Right atrium auricular region (tissue), 2 donors: ENCODE data around the gene PLS1. TPM values are rescaled to one million over a fixed set of nuclear protein-coding genes. Genes with fewer than 3 reads are reported as not detected.
"Not testable (repeated sequence)": the region's sequence is repeated elsewhere in the genome, so short reads cannot be mapped to it uniquely, and the experiment has no call there.

ENCODE experiments used
- DNase-seq: peaks from one replicate; pipeline ENCODE4 v3.0.0-alpha.2; 2019; ENCODE audit warnings: low spot score
- H3K27ac ChIP-seq, 2 donors: fragments of 200-600 bp; sonication (generic); 1 replicate in 1 of 2; 2 replicates in 1 of 2; pipeline ENCODE4 v1.5.1; 2016 to 2019
- H3K27me3 ChIP-seq, 2 donors: fragments of 200-600 bp; sonication (generic); one replicate each; pipeline versions ENCODE4 v1.5.1 to v1.6.0; 2017 to 2019
- H3K36me3 ChIP-seq: fragments of 200-600 bp; sonication (generic); one replicate; pipeline ENCODE4 v1.5.1; 2016
- H3K4me1 ChIP-seq, 2 donors: fragments of 200-600 bp; sonication (generic); one replicate each; pipeline versions ENCODE4 v1.5.1 to v1.6.0; 2017 to 2019
- H3K4me3 ChIP-seq, 2 donors: fragments of 200-600 bp; sonication (generic); 1 replicate in 1 of 2; 2 replicates in 1 of 2; pipeline ENCODE4 v1.5.1; 2017 to 2019; ENCODE audit warnings: mild to moderate bottlenecking in 1 of 2, moderate library complexity in 1 of 2
- H3K9me3 ChIP-seq, 2 donors: fragments of 200-600 bp; sonication (generic); one replicate each; pipeline ENCODE4 v1.5.1; 2019
- total RNA-seq, 2 donors: library from RNA; depleted of rRNA; stranded (reverse); fragments of >200 nt; gene quantifications; one replicate each; pipeline ENCODE4 v1.1.0, GENCODE V29; 2016
- TF ChIP-seq, protein P1 (sequence below), 2 donors: fragments of 200-600 bp; sonication (generic); IDR thresholded peaks; one replicate each; pipeline ENCODE4 v1.5.1; 2019; ENCODE audit warnings: antibody characterized with exemption in 2 of 2

The PLS1 gene
- total RNA-seq, 2 donors from 2014 or later, result 0.96 to 2.3 TPM

DNA sequence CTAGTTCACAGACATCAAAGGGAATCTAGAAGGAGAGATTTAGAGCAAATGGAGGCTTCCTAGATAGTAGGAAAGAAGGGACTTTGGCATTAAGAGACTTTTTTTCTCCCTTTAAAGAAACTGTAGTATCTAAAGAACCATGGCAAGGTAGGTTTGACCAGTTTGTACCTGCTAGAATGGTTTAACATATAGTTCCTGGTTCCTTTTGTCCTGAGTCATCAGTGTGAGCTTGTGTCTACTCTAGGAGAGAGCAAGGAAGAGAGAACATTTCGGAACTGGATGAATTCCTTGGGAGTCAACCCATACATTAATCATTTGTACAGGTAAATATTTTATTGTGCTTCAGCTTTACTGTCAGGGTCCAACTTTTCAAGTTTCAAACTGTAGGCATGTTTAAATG is 98.0 kb downstream of the PLS1 start:
- no peak for DNase-seq
- H3K36me3 ChIP-seq, result no peaks in the 10 kb centered on the region
- TF ChIP-seq, protein P1, sequence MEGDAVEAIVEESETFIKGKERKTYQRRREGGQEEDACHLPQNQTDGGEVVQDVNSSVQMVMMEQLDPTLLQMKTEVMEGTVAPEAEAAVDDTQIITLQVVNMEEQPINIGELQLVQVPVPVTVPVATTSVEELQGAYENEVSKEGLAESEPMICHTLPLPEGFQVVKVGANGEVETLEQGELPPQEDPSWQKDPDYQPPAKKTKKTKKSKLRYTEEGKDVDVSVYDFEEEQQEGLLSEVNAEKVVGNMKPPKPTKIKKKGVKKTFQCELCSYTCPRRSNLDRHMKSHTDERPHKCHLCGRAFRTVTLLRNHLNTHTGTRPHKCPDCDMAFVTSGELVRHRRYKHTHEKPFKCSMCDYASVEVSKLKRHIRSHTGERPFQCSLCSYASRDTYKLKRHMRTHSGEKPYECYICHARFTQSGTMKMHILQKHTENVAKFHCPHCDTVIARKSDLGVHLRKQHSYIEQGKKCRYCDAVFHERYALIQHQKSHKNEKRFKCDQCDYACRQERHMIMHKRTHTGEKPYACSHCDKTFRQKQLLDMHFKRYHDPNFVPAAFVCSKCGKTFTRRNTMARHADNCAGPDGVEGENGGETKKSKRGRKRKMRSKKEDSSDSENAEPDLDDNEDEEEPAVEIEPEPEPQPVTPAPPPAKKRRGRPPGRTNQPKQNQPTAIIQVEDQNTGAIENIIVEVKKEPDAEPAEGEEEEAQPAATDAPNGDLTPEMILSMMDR (IDR thresholded peaks at IDR 0.05), result no peak

DNA sequence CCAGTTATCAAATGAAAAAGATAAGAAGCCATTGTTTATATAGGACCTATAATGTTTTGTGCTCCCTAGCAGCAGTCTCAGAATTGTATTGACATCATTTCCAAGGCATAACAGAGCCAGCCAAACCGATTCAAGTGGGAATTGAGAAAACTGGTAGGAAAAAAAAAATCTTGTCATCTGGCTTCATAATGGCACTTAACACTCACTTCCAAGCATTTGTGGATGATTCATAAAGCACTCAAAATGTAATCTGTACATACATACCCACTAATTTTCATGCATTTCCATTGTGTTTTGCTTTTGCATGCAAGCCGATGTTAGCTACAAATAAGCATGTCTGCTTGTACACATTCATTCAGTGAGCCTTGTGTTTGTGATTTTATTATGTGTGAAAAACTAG is 109.0 kb downstream of the PLS1 start:
- no peak for DNase-seq
- Histone ChIP-seq H3K4me3 (no peak overlapping the region), H3K27ac (no peak overlapping the region), H3K27me3 (no peaks in the 10 kb centered on the region), H3K36me3 (no peaks in the 10 kb centered on the region), H3K4me1 (no peaks in the 10 kb centered on the region), H3K9me3 (no peaks in the 10 kb centered on the region)
- TF ChIP-seq, protein P1 (IDR thresholded peaks at IDR 0.05), result no peak

More for the DNA sequence above, 98.0 kb downstream of the PLS1 start:
- H3K27me3 ChIP-seq, result no peaks in the 10 kb centered on the region
- no peak overlapping the region for H3K27ac ChIP-seq
- H3K4me1 ChIP-seq, result no peaks in the 10 kb centered on the region
- H3K4me3 ChIP-seq, result no peak overlapping the region
- H3K9me3 ChIP-seq, result no peaks in the 10 kb centered on the region

DNA sequence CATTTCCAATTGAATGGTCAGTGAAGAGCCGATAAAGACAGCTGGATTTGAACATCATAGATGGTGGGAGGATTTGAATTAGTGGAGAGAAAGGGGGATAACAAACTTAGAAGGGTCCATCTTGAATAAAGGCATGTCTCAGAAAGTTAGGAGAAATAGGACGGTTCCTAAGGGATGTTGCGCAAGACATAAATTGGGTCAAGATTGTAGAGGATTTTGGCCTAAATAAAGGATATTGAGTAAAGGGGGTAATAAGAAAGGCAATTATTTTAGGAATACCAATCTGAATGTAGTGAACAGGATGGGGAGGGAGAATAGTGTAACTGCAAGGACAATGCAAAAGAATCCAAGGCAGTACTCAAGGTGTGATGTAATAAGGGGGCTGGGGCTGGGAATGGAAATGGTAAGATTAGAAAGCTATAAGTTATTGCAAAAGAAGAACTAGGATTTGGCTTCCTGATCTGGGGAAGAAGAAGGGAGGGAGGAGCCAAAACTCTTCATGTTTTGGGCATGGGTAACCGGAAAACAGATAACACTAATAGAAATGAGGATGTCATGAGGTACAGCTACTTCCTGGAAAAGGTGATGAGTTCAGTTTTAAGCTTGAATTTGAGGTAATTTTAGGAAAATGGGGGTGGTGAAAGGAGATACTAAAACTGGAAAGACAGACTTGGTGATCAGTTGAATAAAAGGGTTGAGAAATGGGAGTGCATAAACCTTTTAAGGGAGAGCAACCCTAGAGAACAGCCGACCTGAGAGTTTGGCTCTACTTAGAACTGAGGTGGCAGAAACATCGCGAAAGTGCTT is 110.3 kb downstream of the PLS1 start:
- no peaks in the 10 kb centered on the region for H3K36me3 ChIP-seq
- H3K27me3 ChIP-seq, result no peaks in the 10 kb centered on the region
- no peak for DNase-seq
- H3K4me1 ChIP-seq, result no peaks in the 10 kb centered on the region
- H3K4me3 ChIP-seq, result no peak overlapping the region
- no peaks in the 10 kb centered on the region for H3K9me3 ChIP-seq
- no peak overlapping the region for H3K27ac ChIP-seq
- TF ChIP-seq, protein P1 (IDR thresholded peaks at IDR 0.05), result no peak

DNA sequence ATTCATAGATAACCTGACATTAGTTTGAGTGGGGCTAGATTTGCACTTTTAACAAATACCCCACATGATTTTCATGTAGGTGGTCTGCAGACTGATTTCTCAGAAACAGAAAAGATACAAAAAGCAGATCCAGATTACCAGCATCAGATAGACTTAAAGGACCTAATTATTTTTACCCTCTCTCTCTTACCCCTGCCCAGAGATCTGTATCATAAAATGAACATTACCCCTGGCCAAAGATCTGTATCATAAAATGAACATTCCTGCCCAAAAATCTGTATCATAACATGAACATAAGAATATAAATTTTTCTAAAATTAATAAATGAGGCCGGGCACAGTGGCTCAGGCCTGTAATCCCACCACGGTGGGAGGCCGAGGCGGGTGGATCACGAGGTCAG is 113.0 kb downstream of the PLS1 start:
- H3K27me3 ChIP-seq, result no peaks in the 10 kb centered on the region

DNA sequence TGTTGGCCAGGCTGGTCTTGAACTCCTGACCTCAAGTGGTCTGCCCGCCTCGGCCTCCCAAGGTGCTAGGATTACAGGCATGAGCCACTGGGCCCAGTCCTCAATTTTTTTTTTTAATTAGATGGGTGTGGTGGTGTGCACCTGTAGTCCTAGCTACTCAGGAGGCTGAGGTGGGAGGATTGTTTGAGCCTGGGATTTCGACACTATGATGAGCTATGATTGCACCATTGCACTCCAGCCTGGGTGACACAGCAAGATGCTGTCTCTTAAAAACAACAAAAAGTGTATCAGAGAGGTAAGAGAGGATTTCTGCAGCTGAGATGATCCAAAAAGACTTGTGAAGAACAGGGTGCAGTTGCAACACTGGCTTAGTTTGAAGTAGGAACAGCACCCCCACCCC is 118.7 kb downstream of the PLS1 start:
- not testable (repeated sequence) for H3K9me3 ChIP-seq, H3K27me3 ChIP-seq

More for the DNA sequence above, 113.0 kb downstream of the PLS1 start:
- Histone ChIP-seq H3K4me3 (no peak overlapping the region), H3K36me3 (no peaks in the 10 kb centered on the region), H3K27ac (no peak overlapping the region), H3K9me3 (no peaks in the 10 kb centered on the region), H3K4me1 (no peaks in the 10 kb centered on the region)
- no peak for DNase-seq
- TF ChIP-seq, protein P1 (IDR thresholded peaks at IDR 0.05), result no peak

DNA sequence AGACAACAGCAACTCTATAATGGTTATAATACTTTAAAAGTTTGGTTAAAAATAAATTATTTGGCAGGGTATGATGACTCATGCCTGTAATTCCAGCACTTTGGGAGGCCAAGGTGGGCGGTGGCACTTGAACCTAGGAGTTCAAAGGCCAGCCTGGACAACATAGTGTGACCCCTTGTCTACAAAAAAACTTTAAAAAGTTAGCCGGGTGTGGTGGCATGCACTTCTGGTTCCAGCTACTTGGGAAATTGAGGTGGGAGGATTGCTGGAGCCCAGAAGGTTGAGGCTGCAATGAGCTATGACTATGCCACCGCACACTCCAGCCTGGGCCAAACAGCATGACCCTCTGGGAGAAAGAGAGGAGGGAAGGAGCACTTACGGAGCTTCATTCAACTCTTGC is 119.9 kb downstream of the PLS1 start:
- Histone ChIP-seq H3K27ac (no peak overlapping the region), H3K9me3 (no peaks in the 10 kb centered on the region), H3K27me3 (no peaks in the 10 kb centered on the region), H3K36me3 (no peaks in the 10 kb centered on the region), H3K4me1 (no peaks in the 10 kb centered on the region), H3K4me3 (no peak overlapping the region)
- TF ChIP-seq, protein P1 (IDR thresholded peaks at IDR 0.05), result no peak
- DNase-seq, result no peak

More for the DNA sequence above, 118.7 kb downstream of the PLS1 start:
- not testable (repeated sequence) for H3K27ac ChIP-seq, H3K36me3 ChIP-seq, DNase-seq, H3K4me1 ChIP-seq, H3K4me3 ChIP-seq
